Ishikawa (cell line): Measurements from ENCODE around the gene GLI3.

Source experiments
- CEBPB ChIP-seq: IDR thresholded peaks from 2 replicates; pipeline ENCODE4 v1.6.1; 2012
- CREB1 ChIP-seq: IDR thresholded peaks from 2 replicates; pipeline ENCODE4 v1.6.1; 2012; ENCODE audit warnings: low read depth
- EP300 ChIP-seq: IDR thresholded peaks from 2 replicates; pipeline ENCODE4 v1.6.1; 2012; ENCODE audit warnings: borderline replicate concordance
- RAD21 ChIP-seq: IDR thresholded peaks from 2 replicates; pipeline ENCODE4 v1.6.1; 2012; ENCODE audit warnings: low read depth
- TEAD4 ChIP-seq: IDR thresholded peaks from 2 replicates; pipeline ENCODE4 v1.6.1; 2012
- YY1 ChIP-seq: IDR thresholded peaks from 2 replicates; pipeline ENCODE4 v1.6.1; 2012; ENCODE audit warnings: low read depth
- TF ChIP-seq, protein P1 (sequence below): IDR thresholded peaks from 2 replicates; pipeline ENCODE4 v1.6.1; 2012; ENCODE audit warnings: low read depth, mild to moderate bottlenecking

DNA sequence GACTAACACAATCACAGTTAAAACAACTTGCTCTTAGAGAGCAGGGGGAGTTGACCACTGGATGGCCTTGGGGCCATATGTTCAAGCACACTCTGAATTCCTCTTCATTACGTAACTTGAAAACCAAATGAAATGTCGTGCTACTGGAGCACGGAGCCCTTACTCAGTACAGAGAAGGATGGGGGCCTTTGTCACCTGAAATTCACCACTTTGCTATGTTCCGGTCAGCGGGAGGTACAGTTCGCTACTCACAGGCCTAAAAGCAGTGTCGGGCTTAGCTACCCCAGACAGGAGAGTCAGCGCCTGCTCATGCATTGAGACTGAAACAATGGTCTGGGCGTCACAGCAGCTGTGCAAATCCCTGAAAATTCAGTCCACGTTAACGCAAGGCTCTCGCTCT lies 39.6 kb downstream of the GLI3 start:
- TF ChIP-seq EP300, result no peak
- no peak for TF ChIP-seq TEAD4
- TF ChIP-seq CEBPB, result no peak
- TF ChIP-seq YY1, result no peak
- TF ChIP-seq RAD21, result no peak
- TF ChIP-seq, protein P1, sequence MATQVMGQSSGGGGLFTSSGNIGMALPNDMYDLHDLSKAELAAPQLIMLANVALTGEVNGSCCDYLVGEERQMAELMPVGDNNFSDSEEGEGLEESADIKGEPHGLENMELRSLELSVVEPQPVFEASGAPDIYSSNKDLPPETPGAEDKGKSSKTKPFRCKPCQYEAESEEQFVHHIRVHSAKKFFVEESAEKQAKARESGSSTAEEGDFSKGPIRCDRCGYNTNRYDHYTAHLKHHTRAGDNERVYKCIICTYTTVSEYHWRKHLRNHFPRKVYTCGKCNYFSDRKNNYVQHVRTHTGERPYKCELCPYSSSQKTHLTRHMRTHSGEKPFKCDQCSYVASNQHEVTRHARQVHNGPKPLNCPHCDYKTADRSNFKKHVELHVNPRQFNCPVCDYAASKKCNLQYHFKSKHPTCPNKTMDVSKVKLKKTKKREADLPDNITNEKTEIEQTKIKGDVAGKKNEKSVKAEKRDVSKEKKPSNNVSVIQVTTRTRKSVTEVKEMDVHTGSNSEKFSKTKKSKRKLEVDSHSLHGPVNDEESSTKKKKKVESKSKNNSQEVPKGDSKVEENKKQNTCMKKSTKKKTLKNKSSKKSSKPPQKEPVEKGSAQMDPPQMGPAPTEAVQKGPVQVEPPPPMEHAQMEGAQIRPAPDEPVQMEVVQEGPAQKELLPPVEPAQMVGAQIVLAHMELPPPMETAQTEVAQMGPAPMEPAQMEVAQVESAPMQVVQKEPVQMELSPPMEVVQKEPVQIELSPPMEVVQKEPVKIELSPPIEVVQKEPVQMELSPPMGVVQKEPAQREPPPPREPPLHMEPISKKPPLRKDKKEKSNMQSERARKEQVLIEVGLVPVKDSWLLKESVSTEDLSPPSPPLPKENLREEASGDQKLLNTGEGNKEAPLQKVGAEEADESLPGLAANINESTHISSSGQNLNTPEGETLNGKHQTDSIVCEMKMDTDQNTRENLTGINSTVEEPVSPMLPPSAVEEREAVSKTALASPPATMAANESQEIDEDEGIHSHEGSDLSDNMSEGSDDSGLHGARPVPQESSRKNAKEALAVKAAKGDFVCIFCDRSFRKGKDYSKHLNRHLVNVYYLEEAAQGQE, result no peak
- TF ChIP-seq CREB1, result no peak
